Activated CD4-positive, alpha-beta memory T cell treated with anti-CD3 and anti-CD28 coated beads, Interleukin-2, amount 10 ng/mL, durations not matched to agents 7 days and 5 days (primary cell): ENCODE measurements around the gene ITGA11. TPM values are rescaled to one million over a fixed set of nuclear protein-coding genes. Genes with fewer than 3 reads are reported as not detected.

ENCODE experiments used
- CTCF ChIA-PET: fragments of 350-600 bp; sonication (Branson Sonifier 250); formaldehyde crosslinking; loops from one replicate; lab custom pipeline; 2021; ENCODE audit warnings: antibody characterized with exemption, inconsistent platforms; lab: Charles Lee
- POLR2A ChIA-PET: fragments of 350-600 bp; sonication (Branson Sonifier 250); formaldehyde crosslinking; loops from one replicate; lab custom pipeline; 2021; ENCODE audit warnings: antibody characterized with exemption; lab: Charles Lee
- DNase-seq: peaks from one replicate; pipeline ENCODE4 v3.0.0-alpha.2; 2020
- H3K27ac Mint-ChIP-seq: one replicate; pipeline ENCODE4 v1.8.0; 2021; ENCODE audit warnings: mild to moderate bottlenecking, mixed read lengths
- H3K27me3 Mint-ChIP-seq: one replicate; pipeline ENCODE4 v1.8.0; 2021; ENCODE audit warnings: mixed read lengths
- H3K36me3 Mint-ChIP-seq: one replicate; pipeline ENCODE4 v1.8.0; 2021; ENCODE audit warnings: low read depth, mixed read lengths
- H3K4me1 Mint-ChIP-seq: one replicate; pipeline ENCODE4 v1.8.0; 2021; ENCODE audit warnings: mixed read lengths
- H3K4me3 Mint-ChIP-seq: one replicate; pipeline ENCODE4 v1.8.0; 2021; ENCODE audit warnings: mild to moderate bottlenecking, mixed read lengths
- H3K9me3 Mint-ChIP-seq: one replicate; pipeline ENCODE4 v1.8.0; 2021; ENCODE audit warnings: mixed read lengths
- total RNA-seq, 2 experiments: library from RNA; stranded (reverse); gene quantifications; one replicate each; pipeline ENCODE4 v1.2.3, GENCODE V29; 2021

The ITGA11 gene
- total RNA-seq, 2 experiments from 2014 or later = 0.20 to 0.73 TPM

DNA sequence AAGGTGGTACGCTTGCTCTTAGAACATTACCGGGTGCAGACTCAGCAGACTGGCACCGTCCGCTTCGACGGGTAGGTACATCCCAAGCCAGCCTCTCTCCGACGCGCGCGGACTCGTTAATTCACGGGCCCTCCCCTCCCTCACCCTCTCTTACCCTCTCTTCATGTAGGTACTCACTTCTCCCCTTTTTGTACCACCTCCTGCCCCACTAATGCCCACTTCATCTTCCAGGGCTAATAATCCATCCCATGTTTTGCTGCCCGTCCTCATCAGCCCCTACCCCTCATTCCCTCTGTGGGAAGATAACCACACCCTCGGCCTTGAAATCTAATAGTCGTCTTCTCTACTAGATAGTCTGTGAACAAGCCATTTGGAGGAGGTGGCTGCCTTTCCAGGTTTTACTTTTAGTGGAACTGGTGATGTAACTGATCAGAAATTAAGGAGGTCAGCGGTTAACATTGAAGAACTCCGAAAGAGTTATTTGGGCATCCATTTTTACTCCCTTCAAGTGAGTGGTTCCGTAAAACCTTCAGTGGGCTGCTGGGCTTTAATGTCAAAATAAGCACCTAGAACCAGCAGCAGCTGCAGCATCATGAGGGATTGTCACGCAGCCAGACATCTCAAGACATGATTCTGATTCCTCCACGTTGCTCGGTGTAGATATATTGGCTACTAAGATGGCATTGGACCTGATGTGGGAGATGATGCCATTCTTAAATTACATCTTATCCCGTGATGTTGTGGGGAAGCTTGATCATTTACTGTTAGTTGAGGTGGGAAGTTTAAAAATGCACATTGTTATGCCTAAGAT, 153.2 kb downstream of the ITGA11 start:
- H3K4me3 Mint-ChIP-seq = peak overlapping the region; percentile 99
- peaks cover 48% of the 10 kb centered on the region for H3K4me1 Mint-ChIP-seq
- H3K9me3 Mint-ChIP-seq = no peaks in the 10 kb centered on the region
- H3K27ac Mint-ChIP-seq = peak overlapping the region; percentile 95
- POLR2A ChIA-PET = interaction anchor here (1.1 to 7.1 kb wide), 13 partner anchors 11 to 541 kb away, joined by 3 to 95 read pairs (median 9); partner anchors contain the start of genes CLN6 and PIAS1
- CTCF ChIA-PET = interaction anchor here (0.8 to 1.5 kb wide), 4 partner anchors 12 to 28 kb away, joined by 3 to 8 read pairs (median 4); no protein-coding TSS in a partner anchor
- no peak for DNase-seq
- H3K27me3 Mint-ChIP-seq = no peaks in the 10 kb centered on the region
- H3K36me3 Mint-ChIP-seq = peaks cover 26% of the 10 kb centered on the region

GRCh38 chr15:68278345-68278594, 153.7 kb downstream of the ITGA11 start:
- CTCF ChIA-PET = interaction anchor here (1.2 kb wide), 1 partner anchor 28 kb away, joined by 6 read pairs; no protein-coding TSS in a partner anchor
- DNase-seq = no peak
- Mint-ChIP-seq H3K4me1 (peaks cover 47% of the 10 kb centered on the region), H3K36me3 (peaks cover 26% of the 10 kb centered on the region), H3K4me3 (peak overlapping the region; percentile 99), H3K27ac (peak overlapping the region; percentile 95), H3K9me3 (no peaks in the 10 kb centered on the region), H3K27me3 (no peaks in the 10 kb centered on the region)
- POLR2A ChIA-PET = interaction anchor here (0.6 to 7.1 kb wide), 19 partner anchors 9 to 541 kb away, joined by 3 to 95 read pairs (median 9); partner anchors contain the start of genes CLN6 and PIAS1

DNA sequence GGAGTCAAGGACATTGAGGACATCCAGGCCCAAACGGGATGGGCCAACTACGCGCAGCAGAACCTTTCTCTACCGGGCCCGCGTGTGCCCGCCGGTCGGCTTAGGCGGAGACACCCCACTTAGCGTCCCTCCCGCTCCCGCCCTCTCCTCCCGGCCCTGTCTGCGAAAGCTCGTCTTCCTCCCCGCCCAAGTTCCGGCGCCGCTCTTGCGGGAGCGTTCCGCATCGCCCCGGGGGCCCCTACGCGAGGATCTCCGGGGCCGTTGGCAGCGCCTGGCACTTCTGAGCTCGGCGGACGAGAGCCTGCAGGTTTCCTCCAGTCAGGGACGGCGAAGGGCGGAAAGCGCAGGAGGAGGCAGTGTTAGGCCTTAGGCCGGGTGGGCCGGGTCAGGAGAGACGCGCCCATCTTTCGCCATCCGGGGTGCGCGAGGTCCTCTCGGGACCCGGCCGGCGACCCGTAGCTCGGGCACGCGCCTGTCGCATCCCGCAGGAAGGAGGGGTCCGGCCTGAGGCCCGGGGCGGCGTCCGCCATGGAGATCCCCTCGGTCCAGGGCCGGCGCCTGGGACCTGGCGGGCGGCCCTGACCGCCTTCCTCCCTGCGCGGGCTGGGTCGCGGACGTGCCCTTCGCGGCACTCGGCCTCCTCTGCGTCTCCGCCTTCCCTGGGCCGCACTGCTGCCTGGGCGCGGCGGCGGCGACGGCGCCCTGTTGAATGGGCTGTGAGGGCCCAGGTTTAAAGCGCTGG, 154.2 kb downstream of the ITGA11 start, which contains the start of gene FEM1B:
Gene FEM1B (plus strand): TSS at position 143 of the 742 bp plus-strand sequence. CDS start 673 bp downstream, outside the sequence.
- Mint-ChIP-seq H3K4me3 (peak within 1 kb of the TSS; percentile 99), H3K9me3 (no peaks in the 10 kb centered on the region), H3K36me3 (peaks cover 26% of the 10 kb centered on the region), H3K4me1 (peaks cover 47% of the 10 kb centered on the region), H3K27me3 (no peaks in the 10 kb centered on the region), H3K27ac (peak within 1 kb of the TSS; percentile 95)
- peak; percentile 89 for DNase-seq
- CTCF ChIA-PET = interaction anchor here (0.6 to 2.0 kb wide), 6 partner anchors 21 to 321 kb away, joined by 3 to 8 read pairs (median 4); no protein-coding TSS in a partner anchor
- POLR2A ChIA-PET = interaction anchor here (0.6 to 7.1 kb wide), 29 partner anchors 9 to 735 kb away, joined by 3 to 95 read pairs (median 5); partner anchors contain the start of genes CLN6, MAP2K5 and PIAS1

- peaks cover 26% of the 10 kb centered on the region for H3K36me3 Mint-ChIP-seq
- peak overlapping the region; percentile 99 for H3K4me3 Mint-ChIP-seq
- peaks cover 44% of the 10 kb centered on the region for H3K4me1 Mint-ChIP-seq
- ChIA-PET CTCF (interaction anchor here (0.6 to 2.0 kb wide), 6 partner anchors 21 to 320 kb away, joined by 3 to 8 read pairs (median 4); no protein-coding TSS in a partner anchor), POLR2A (interaction anchor here (0.7 to 7.1 kb wide), 27 partner anchors 9 to 735 kb away, joined by 3 to 95 read pairs (median 5); partner anchors contain the start of genes CLN6, MAP2K5 and PIAS1)
- no peaks in the 10 kb centered on the region for H3K27me3 Mint-ChIP-seq
- DNase-seq = no peak
- H3K27ac Mint-ChIP-seq = peak overlapping the region; percentile 94
- no peaks in the 10 kb centered on the region for H3K9me3 Mint-ChIP-seq
Observed at GRCh38 chr15:68277131-68277602, 154.8 kb downstream of the ITGA11 start.

GRCh38 chr15:68276668-68277067, 155.3 kb downstream of the ITGA11 start:
- peaks cover 39% of the 10 kb centered on the region for H3K4me1 Mint-ChIP-seq
- no peak for DNase-seq
- ChIA-PET POLR2A (interaction anchor here (0.7 to 7.1 kb wide), 21 partner anchors 12 to 734 kb away, joined by 3 to 95 read pairs (median 9); partner anchors contain the start of genes CLN6, MAP2K5 and PIAS1), CTCF (interaction anchor here (1.1 to 2.0 kb wide), 3 partner anchors 24 to 320 kb away, joined by 3 to 8 read pairs (median 4); no protein-coding TSS in a partner anchor)
- peaks cover 2% of the 10 kb centered on the region for H3K27me3 Mint-ChIP-seq
- no peaks in the 10 kb centered on the region for H3K9me3 Mint-ChIP-seq
- H3K4me3 Mint-ChIP-seq = peak overlapping the region; percentile 99
- H3K36me3 Mint-ChIP-seq = peaks cover 21% of the 10 kb centered on the region
- H3K27ac Mint-ChIP-seq = peak overlapping the region; percentile 94

GRCh38 chr15:68275165-68275746, 156.7 kb downstream of the ITGA11 start:
- ChIA-PET POLR2A (interaction anchor here (5.5 to 7.1 kb wide), 2 partner anchors 17 to 45 kb away, joined by 55 to 95 read pairs; partner anchors contain the start of gene CLN6), CTCF (interaction anchor here (1.5 kb wide), 1 partner anchor 31 kb away, joined by 4 read pairs; no protein-coding TSS in a partner anchor)
- Mint-ChIP-seq H3K4me3 (no peak overlapping the region), H3K9me3 (no peaks in the 10 kb centered on the region), H3K27ac (no peak overlapping the region), H3K27me3 (peaks cover 2% of the 10 kb centered on the region), H3K36me3 (peaks cover 17% of the 10 kb centered on the region), H3K4me1 (peaks cover 26% of the 10 kb centered on the region)
- DNase-seq = no peak

- ChIA-PET POLR2A (interaction anchor here (5.5 to 7.1 kb wide), 2 partner anchors 18 to 44 kb away, joined by 55 to 95 read pairs; partner anchors contain the start of gene CLN6), CTCF (interaction anchor here (1.2 to 1.5 kb wide), 2 partner anchors 32 kb away, joined by 4 to 7 read pairs; no protein-coding TSS in a partner anchor)
- DNase-seq = no peak
Observed at GRCh38 chr15:68274201-68274848, 157.6 kb downstream of the ITGA11 start.

GRCh38 chr15:68272721-68273271, 159.2 kb downstream of the ITGA11 start:
- peaks cover 13% of the 10 kb centered on the region for H3K27me3 Mint-ChIP-seq

More at GRCh38 chr15:68274201-68274848, 157.6 kb downstream of the ITGA11 start:
- Mint-ChIP-seq H3K4me3 (no peak overlapping the region), H3K27me3 (peaks cover 2% of the 10 kb centered on the region), H3K36me3 (peaks cover 8% of the 10 kb centered on the region), H3K9me3 (no peaks in the 10 kb centered on the region), H3K27ac (no peak overlapping the region), H3K4me1 (peaks cover 17% of the 10 kb centered on the region)

DNA sequence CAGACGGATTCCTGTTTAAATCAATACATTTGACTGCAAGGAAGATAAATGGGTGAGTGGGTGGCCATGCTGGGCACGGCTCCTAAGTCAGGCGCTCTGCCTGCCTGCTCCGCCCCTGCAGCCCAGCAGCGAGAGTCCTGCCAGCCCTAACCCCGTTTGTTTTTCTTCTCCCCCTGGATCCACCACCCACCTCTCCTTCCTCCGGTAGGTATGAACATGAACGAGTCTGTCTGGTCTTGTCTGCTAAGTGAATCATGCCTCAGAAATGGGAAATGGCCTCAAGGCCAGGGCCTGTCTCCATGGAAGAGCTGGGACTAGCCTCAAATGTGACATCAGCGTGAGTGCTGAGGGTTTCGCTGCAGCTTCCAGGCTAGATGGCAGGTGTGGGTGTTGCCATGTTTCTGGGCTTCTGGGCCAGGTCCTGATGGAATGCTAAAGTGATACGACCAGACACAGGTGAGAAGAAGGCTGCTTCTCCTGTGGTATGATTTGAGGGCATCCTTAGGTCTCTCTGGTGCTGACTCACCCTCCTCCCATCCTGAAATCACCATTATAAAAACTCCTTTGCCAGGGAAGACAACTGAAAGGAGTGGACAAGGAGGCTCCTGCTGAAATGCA, 160.0 kb downstream of the ITGA11 start:
- no peak overlapping the region for H3K4me3 Mint-ChIP-seq
- H3K27me3 Mint-ChIP-seq = peaks cover 16% of the 10 kb centered on the region
- POLR2A ChIA-PET = no interaction called here
- CTCF ChIA-PET = no interaction called here
- no peak for DNase-seq
- no peaks in the 10 kb centered on the region for H3K36me3 Mint-ChIP-seq
- no peak overlapping the region for H3K27ac Mint-ChIP-seq
- H3K4me1 Mint-ChIP-seq = peaks cover 7% of the 10 kb centered on the region
- H3K9me3 Mint-ChIP-seq = no peaks in the 10 kb centered on the region

More at GRCh38 chr15:68272721-68273271, 159.2 kb downstream of the ITGA11 start:
- Mint-ChIP-seq H3K27ac (no peak overlapping the region), H3K4me3 (no peak overlapping the region), H3K4me1 (peaks cover 12% of the 10 kb centered on the region), H3K9me3 (no peaks in the 10 kb centered on the region), H3K36me3 (no peaks in the 10 kb centered on the region)
- ChIA-PET CTCF (no interaction called here), POLR2A (no interaction called here)
- no peak for DNase-seq

DNA sequence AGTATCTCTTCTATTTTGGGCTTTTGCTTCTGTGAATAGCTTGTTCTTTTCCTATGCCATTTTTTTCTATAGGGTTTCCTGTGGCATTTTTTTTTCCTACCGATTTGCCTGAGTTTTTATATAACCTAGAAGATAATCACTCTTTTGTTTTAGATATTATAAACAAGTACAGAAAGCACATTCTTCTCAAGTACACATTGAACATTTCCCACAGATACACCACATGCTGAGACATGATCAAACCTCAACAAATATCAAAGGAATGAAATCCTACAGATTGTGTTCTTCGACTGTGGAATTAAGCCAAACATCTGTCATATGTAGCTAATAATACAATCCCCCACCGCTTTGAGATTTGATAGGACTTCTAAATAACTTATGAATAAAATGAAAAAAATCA, 163.6 kb downstream of the ITGA11 start:
- H3K36me3 Mint-ChIP-seq = no peaks in the 10 kb centered on the region
- no peak overlapping the region for H3K4me3 Mint-ChIP-seq
- H3K27ac Mint-ChIP-seq = no peak overlapping the region
- DNase-seq = no peak
- ChIA-PET CTCF (interaction anchor here (1.3 kb wide), 1 partner anchor 16 kb away, joined by 4 read pairs; no protein-coding TSS in a partner anchor), POLR2A (interaction anchor here (0.9 to 1.0 kb wide), 2 partner anchors 9 to 11 kb away, joined by 4 to 5 read pairs; partner anchors contain the start of gene FEM1B)
- H3K9me3 Mint-ChIP-seq = no peaks in the 10 kb centered on the region
- no peaks in the 10 kb centered on the region for H3K4me1 Mint-ChIP-seq
- peaks cover 31% of the 10 kb centered on the region for H3K27me3 Mint-ChIP-seq

GRCh38 chr15:68265674-68266073, 166.3 kb downstream of the ITGA11 start:
- no peak for DNase-seq
- no peak overlapping the region for H3K4me3 Mint-ChIP-seq
- ChIA-PET CTCF (no interaction called here), POLR2A (interaction anchor here (1.9 kb wide), 1 partner anchor 36 kb away, joined by 6 read pairs; the partner anchor contains the start of gene CLN6)
- H3K27me3 Mint-ChIP-seq = peaks cover 40% of the 10 kb centered on the region
- H3K4me1 Mint-ChIP-seq = no peaks in the 10 kb centered on the region
- no peaks in the 10 kb centered on the region for H3K36me3 Mint-ChIP-seq
- H3K9me3 Mint-ChIP-seq = no peaks in the 10 kb centered on the region
- H3K27ac Mint-ChIP-seq = no peak overlapping the region
